ENCODE data around the gene RGS6. TPM values are rescaled to one million over a fixed set of nuclear protein-coding genes. Genes with fewer than 3 reads are reported as not detected.

The RGS6 gene
- total and polyA plus RNA-seq, 2 donors (not counting 1 experiment from before 2014, with no cell fraction given): not detected

GRCh38 chr14:72401632-72402376 lies 469.6 kb downstream of the RGS6 start:
- no peak overlapping the region for H3K4me3 ChIP-seq (replicated peaks in 1 of 4; ENCODE audit: control extremely low read depth in 1 of 4, insufficient read depth in 1 of 4, low read depth in 3 of 4, low read length in 4 of 4)
- no peaks in the 10 kb centered on the region for H3K79me2 ChIP-seq (ENCODE audit: control insufficient read depth, insufficient read depth, low read length)
- H4K20me1 ChIP-seq (ENCODE audit: control insufficient read depth, extremely low read depth, insufficient read depth, low read length): no peaks in the 10 kb centered on the region
- no peaks in the 10 kb centered on the region for H3K36me3 ChIP-seq (ENCODE audit: control insufficient read depth, insufficient read depth, low read length)
- no peak for TF ChIP-seq EZH2 (IDR thresholded peaks at IDR 0.05; ENCODE audit: low read length, missing control alignments)
- TF ChIP-seq CTCF (conservative IDR thresholded peaks at IDR 0.05 in 1 of 2, IDR thresholded peaks at IDR 0.05 in 1 of 2; ENCODE audit: low read depth in 1 of 2, low read length in 2 of 2): no peak
- DNase-seq (ENCODE audit: low read depth in 2 of 2): peak in 1 of 2 donors; percentile 13
- H2AFZ ChIP-seq (ENCODE audit: low read length): no peak overlapping the region
- no peaks in the 10 kb centered on the region for H3K9me3 ChIP-seq (ENCODE audit: control insufficient read depth, insufficient read depth, low read depth, low read length)
- H3K4me1 ChIP-seq (ENCODE audit: control insufficient read depth, extremely low read depth, insufficient read depth, low read length): no peaks in the 10 kb centered on the region
- no peak overlapping the region for H3K4me2 ChIP-seq (ENCODE audit: extremely low read depth, insufficient read depth, low read length)
- H3K27me3 ChIP-seq (ENCODE audit: control insufficient read depth, insufficient read depth, low read length): no peaks in the 10 kb centered on the region
- H3K9ac ChIP-seq (ENCODE audit: insufficient read depth, low read length): no peak overlapping the region
- H3K27ac ChIP-seq (ENCODE audit: insufficient read depth, low read length): no peak overlapping the region

DNA sequence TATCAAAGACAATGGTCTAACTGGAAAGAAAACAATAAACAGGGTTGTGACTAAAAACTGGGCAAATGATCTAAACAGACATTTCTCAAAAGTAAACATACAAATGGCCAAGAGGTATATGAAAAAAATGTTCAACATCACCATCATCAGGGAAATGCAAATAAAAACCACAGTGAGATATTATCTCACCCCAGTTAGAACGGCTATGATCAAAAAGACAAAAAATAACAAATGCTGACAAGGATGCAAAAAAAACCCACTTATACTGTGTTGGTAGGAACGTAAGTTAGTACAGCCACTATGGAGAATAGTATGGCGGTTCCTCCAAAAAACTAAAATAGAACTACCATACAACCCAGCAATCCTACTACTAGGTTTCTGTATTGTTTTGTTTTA lies 470.1 kb downstream of the RGS6 start:
- no peak overlapping the region for H3K9ac ChIP-seq (ENCODE audit: insufficient read depth, low read length)
- DNase-seq (ENCODE audit: low read depth in 2 of 2): no peak
- TF ChIP-seq CTCF (conservative IDR thresholded peaks at IDR 0.05 in 1 of 2, IDR thresholded peaks at IDR 0.05 in 1 of 2; ENCODE audit: low read depth in 1 of 2, low read length in 2 of 2) (no peak), EZH2 (IDR thresholded peaks at IDR 0.05; ENCODE audit: low read length, missing control alignments) (no peak)
- H3K4me3 ChIP-seq (replicated peaks in 1 of 4; ENCODE audit: control extremely low read depth in 1 of 4, insufficient read depth in 1 of 4, low read depth in 3 of 4, low read length in 4 of 4): no peak overlapping the region
- H4K20me1 ChIP-seq (ENCODE audit: control insufficient read depth, extremely low read depth, insufficient read depth, low read length): no peaks in the 10 kb centered on the region
- no peaks in the 10 kb centered on the region for H3K36me3 ChIP-seq (ENCODE audit: control insufficient read depth, insufficient read depth, low read length)
- no peak overlapping the region for H3K4me2 ChIP-seq (ENCODE audit: extremely low read depth, insufficient read depth, low read length)
- H3K27me3 ChIP-seq (ENCODE audit: control insufficient read depth, insufficient read depth, low read length): no peaks in the 10 kb centered on the region
- H3K4me1 ChIP-seq (ENCODE audit: control insufficient read depth, extremely low read depth, insufficient read depth, low read length): no peaks in the 10 kb centered on the region
- no peak overlapping the region for H3K27ac ChIP-seq (ENCODE audit: insufficient read depth, low read length)
- H3K79me2 ChIP-seq (ENCODE audit: control insufficient read depth, insufficient read depth, low read length): no peaks in the 10 kb centered on the region
- no peaks in the 10 kb centered on the region for H3K9me3 ChIP-seq (ENCODE audit: control insufficient read depth, insufficient read depth, low read depth, low read length)
- H2AFZ ChIP-seq (ENCODE audit: low read length): no peak overlapping the region

DNA sequence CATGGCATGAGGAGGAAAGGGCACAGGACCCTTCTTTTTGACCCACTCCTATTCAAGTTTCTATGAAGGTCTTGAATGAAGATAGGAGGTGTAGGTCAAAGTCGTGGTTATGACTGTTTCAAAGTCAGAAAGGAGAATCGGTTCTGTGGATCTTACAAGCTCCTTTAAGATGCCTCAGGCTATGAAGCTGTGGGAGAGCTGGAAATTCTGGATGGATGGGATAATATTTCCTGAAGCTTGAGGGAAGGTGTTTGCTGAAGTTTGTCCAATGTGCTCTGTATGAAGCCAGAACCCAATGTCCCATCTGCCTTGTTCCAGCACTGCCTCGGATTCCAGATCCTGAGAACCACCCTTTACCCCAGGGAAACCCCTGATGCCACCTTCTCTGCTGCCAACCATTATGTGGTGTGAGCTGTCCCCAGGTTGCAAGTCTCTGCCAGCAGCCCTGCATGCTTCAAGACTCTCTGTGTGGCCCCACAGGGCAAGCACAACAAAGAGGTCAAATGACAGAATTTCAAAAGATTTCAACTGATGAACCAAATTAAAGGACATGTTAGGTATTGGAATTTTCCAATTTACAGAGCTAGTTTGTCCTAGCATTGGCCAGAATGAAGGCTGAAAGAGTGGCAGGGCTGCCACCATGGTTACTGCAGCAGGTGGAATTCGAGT lies 472.0 kb downstream of the RGS6 start:
- no peak for DNase-seq (ENCODE audit: low read depth in 2 of 2)
- TF ChIP-seq CTCF (conservative IDR thresholded peaks at IDR 0.05 in 1 of 2, IDR thresholded peaks at IDR 0.05 in 1 of 2; ENCODE audit: low read depth in 1 of 2, low read length in 2 of 2) (no peak), EZH2 (IDR thresholded peaks at IDR 0.05; ENCODE audit: low read length, missing control alignments) (no peak)

More for the DNA sequence above, 472.0 kb downstream of the RGS6 start:
- H4K20me1 ChIP-seq (ENCODE audit: control insufficient read depth, extremely low read depth, insufficient read depth, low read length): no peaks in the 10 kb centered on the region
- no peaks in the 10 kb centered on the region for H3K4me1 ChIP-seq (ENCODE audit: control insufficient read depth, extremely low read depth, insufficient read depth, low read length)
- H3K79me2 ChIP-seq (ENCODE audit: control insufficient read depth, insufficient read depth, low read length): no peaks in the 10 kb centered on the region
- H3K27ac ChIP-seq (ENCODE audit: insufficient read depth, low read length): no peak overlapping the region
- H3K36me3 ChIP-seq (ENCODE audit: control insufficient read depth, insufficient read depth, low read length): no peaks in the 10 kb centered on the region
- no peak overlapping the region for H3K9ac ChIP-seq (ENCODE audit: insufficient read depth, low read length)
- H3K4me2 ChIP-seq (ENCODE audit: extremely low read depth, insufficient read depth, low read length): no peak overlapping the region
- no peak overlapping the region for H3K4me3 ChIP-seq (replicated peaks in 1 of 4; ENCODE audit: control extremely low read depth in 1 of 4, insufficient read depth in 1 of 4, low read depth in 3 of 4, low read length in 4 of 4)
- no peaks in the 10 kb centered on the region for H3K9me3 ChIP-seq (ENCODE audit: control insufficient read depth, insufficient read depth, low read depth, low read length)
- H2AFZ ChIP-seq (ENCODE audit: low read length): no peak overlapping the region
- H3K27me3 ChIP-seq (ENCODE audit: control insufficient read depth, insufficient read depth, low read length): no peaks in the 10 kb centered on the region

All from fibroblast of lung (primary cell).